GM23338 (cell line): ENCODE measurements around the gene ABI1. TPM values are rescaled to one million over a fixed set of nuclear protein-coding genes. Genes with fewer than 3 reads are reported as not detected.

Experiments
- ATAC-seq: fragments of 200-7000 bp; cut with Tn5 transposase; 3 replicates; pipeline ENCODE4 v1.9.1; 2020
- DNase-seq: peaks from one replicate; pipeline ENCODE4 v3.0.0-alpha.2; 2015; ENCODE audit warnings: low spot score
- H2AFZ ChIP-seq: fragments of 200-600 bp; sonication (generic); 2 replicates; pipeline ENCODE4 v1.8.0; 2016; ENCODE audit warnings: antibody characterized with exemption, mild to moderate bottlenecking, moderate library complexity
- H3F3A ChIP-seq: fragments of 200-600 bp; sonication (generic); replicated peaks from 2 replicates; pipeline ENCODE4 v1.8.0; 2017; ENCODE audit warnings: antibody characterized with exemption, mixed run types, low read depth
- H3K27ac ChIP-seq: fragments of 200-600 bp; sonication (generic); 2 replicates; pipeline ENCODE4 v1.6.1; 2016; ENCODE audit warnings: low read depth
- H3K27me3 ChIP-seq: fragments of 200-600 bp; sonication (generic); 2 replicates; pipeline ENCODE4 v1.8.0; 2016; ENCODE audit warnings: mild to moderate bottlenecking, mixed run types, moderate library complexity; ENCODE audit not compliant: insufficient read depth
- H3K36me3 ChIP-seq: fragments of 200-600 bp; sonication (generic); 2 replicates; pipeline ENCODE4 v1.8.0; 2016; ENCODE audit warnings: mild to moderate bottlenecking; ENCODE audit not compliant: insufficient read depth
- H3K4me1 ChIP-seq: fragments of 200-600 bp; sonication (generic); 2 replicates; pipeline ENCODE4 v1.8.0; 2016; ENCODE audit warnings: mild to moderate bottlenecking, moderate library complexity; ENCODE audit not compliant: insufficient read depth
- H3K4me2 ChIP-seq: fragments of 200-600 bp; sonication (generic); 2 replicates; pipeline ENCODE4 v1.7.1; 2017; ENCODE audit warnings: mixed run types
- H3K4me3 ChIP-seq: fragments of 200-600 bp; sonication (generic); 2 replicates; pipeline ENCODE4 v1.6.1; 2016; ENCODE audit warnings: mixed run types
- H3K79me2 ChIP-seq: fragments of 200-600 bp; sonication (generic); replicated peaks from 2 replicates; pipeline ENCODE4 v1.8.0; 2017; ENCODE audit warnings: mild to moderate bottlenecking; ENCODE audit not compliant: insufficient read depth
- H3K9me2 ChIP-seq: fragments of 200-600 bp; sonication (generic); 2 replicates; pipeline ENCODE4 v1.8.0; 2017; ENCODE audit not compliant: insufficient read depth
- H4K20me1 ChIP-seq: fragments of 200-600 bp; sonication (generic); replicated peaks from 2 replicates; pipeline ENCODE4 v1.8.0; 2017; ENCODE audit warnings: mild to moderate bottlenecking; ENCODE audit not compliant: insufficient read depth
- H3K27ac Mint-ChIP-seq: 2 replicates; pipeline ENCODE4 v1.8.0; 2020; ENCODE audit warnings: inconsistent platforms, mild to moderate bottlenecking, moderate library complexity, mixed read lengths
- H3K27me3 Mint-ChIP-seq: 3 replicates; pipeline ENCODE4 v1.8.0; 2022; ENCODE audit warnings: low read depth, mild to moderate bottlenecking, moderate library complexity, mixed read lengths, inconsistent platforms; ENCODE audit not compliant: insufficient read depth, poor library complexity
- H3K36me3 Mint-ChIP-seq: 3 replicates; pipeline ENCODE4 v1.8.0; 2021; ENCODE audit warnings: low read depth, mild to moderate bottlenecking, inconsistent platforms, moderate library complexity, mixed read lengths
- H3K4me1 Mint-ChIP-seq: 3 replicates; pipeline ENCODE4 v1.8.0; 2020; ENCODE audit warnings: mild to moderate bottlenecking, inconsistent platforms, mixed read lengths
- H3K4me3 Mint-ChIP-seq: 3 replicates; pipeline ENCODE4 v1.8.0; 2021; ENCODE audit warnings: moderate library complexity, mild to moderate bottlenecking, inconsistent platforms, mixed read lengths
- H3K9me3 Mint-ChIP-seq: 3 replicates; pipeline ENCODE4 v1.8.0; 2020; ENCODE audit warnings: moderate library complexity, mild to moderate bottlenecking, inconsistent platforms, mixed read lengths
- CREB1 ChIP-seq: fragments of 250-450 bp; sonication (Bioruptor Pico); IDR thresholded peaks from 2 replicates; pipeline ENCODE4 v1.5.0; 2020; ENCODE audit warnings: low read depth, mild to moderate bottlenecking, moderate library complexity
- CTCF ChIP-seq, 2 experiments: fragments of 200-600 bp in 1 of 2; sonication (generic) in 1 of 2; conservative IDR thresholded peaks; 2 replicates each; pipeline versions ENCODE4 v1.5.1 to v1.6.1; 2016 to 2017; ENCODE audit warnings: antibody characterized with exemption in 2 of 2, low read depth in 2 of 2, mild to moderate bottlenecking in 2 of 2, moderate library complexity in 1 of 2
- ETS1 ChIP-seq: IDR thresholded peaks from 2 replicates; pipeline ENCODE4 v1.6.1; 2016; ENCODE audit warnings: antibody characterized with exemption
- EZH2 ChIP-seq: fragments of 200-600 bp; sonication (generic); IDR thresholded peaks from one replicate; pipeline ENCODE4 v1.8.0; 2017; ENCODE audit warnings: antibody characterized with exemption, mild to moderate bottlenecking, low read depth; ENCODE audit not compliant: unreplicated experiment
- EZH2phosphoT487 ChIP-seq: fragments of 200-600 bp; sonication (generic); IDR thresholded peaks from one replicate; pipeline ENCODE4 v1.8.1; 2018; ENCODE audit warnings: antibody characterized with exemption; ENCODE audit not compliant: unreplicated experiment
- JUNB ChIP-seq: IDR thresholded peaks from one replicate; pipeline ENCODE4 v1.6.1; 2016; ENCODE audit warnings: antibody characterized with exemption; ENCODE audit not compliant: unreplicated experiment
- NANOG ChIP-seq: IDR thresholded peaks from 2 replicates; pipeline ENCODE4 v1.6.1; 2016; ENCODE audit warnings: antibody characterized with exemption, borderline replicate concordance
- POLR2AphosphoS5 ChIP-seq: IDR thresholded peaks from 2 replicates; pipeline ENCODE4 v1.6.1; 2016; ENCODE audit warnings: antibody characterized with exemption, low read depth
- REST ChIP-seq: IDR thresholded peaks from one replicate; pipeline ENCODE4 v1.6.1; 2018; ENCODE audit warnings: antibody characterized with exemption; ENCODE audit not compliant: unreplicated experiment
- STAT1 ChIP-seq: IDR thresholded peaks from one replicate; pipeline ENCODE4 v1.6.1; 2016; ENCODE audit warnings: antibody characterized with exemption; ENCODE audit not compliant: unreplicated experiment
- ZNF114 ChIP-seq: fragments of 250-450 bp; sonication (Bioruptor Pico); IDR thresholded peaks from 2 replicates; pipeline ENCODE4 v1.5.0; 2020; ENCODE audit warnings: mild to moderate bottlenecking, moderate library complexity
- ZNF331 ChIP-seq: fragments of 250-450 bp; sonication (Bioruptor Pico); IDR thresholded peaks from 2 replicates; pipeline ENCODE4 v1.5.0; 2020; ENCODE audit warnings: low read depth, mild to moderate bottlenecking, moderate library complexity
- ZNF462 ChIP-seq: fragments of 250-450 bp; sonication (Bioruptor Pico); IDR thresholded peaks from 2 replicates; pipeline ENCODE4 v1.5.0; 2020; ENCODE audit warnings: mild to moderate bottlenecking, moderate library complexity
- polyA plus RNA-seq: library from polyadenylated mRNA; unstranded; fragments of >200 nt; fragmentation: Nextera tagmentation; extraction: Ambion mirVana; gene quantifications from 2 replicates; pipeline ENCODE4 v1.2.1, GENCODE V29; 2016
- total RNA-seq: library from RNA; depleted of rRNA; stranded (reverse); fragments of >200 nt; shearing (Covaris generic); gene quantifications from 2 replicates; pipeline ENCODE4 v1.2.3, GENCODE V29; 2014

ABI1 gene
- total and polyA plus RNA-seq, 2 experiments from 2014 or later, result 22.3 to 30.7 TPM

- H4K20me1 ChIP-seq, result no peaks in the 10 kb centered on the region; the same call in 1 of the 2 replicates
- no peak overlapping the region for H2AFZ ChIP-seq
- no peaks in the 10 kb centered on the region for H3K36me3 ChIP-seq
- H3K4me2 ChIP-seq, result no peak overlapping the region
- H3K27me3 ChIP-seq, result no peaks in the 10 kb centered on the region
- Mint-ChIP-seq H3K36me3 (no peaks in the 10 kb centered on the region), H3K4me3 (no peak overlapping the region), H3K4me1 (peaks cover 24% of the 10 kb centered on the region), H3K27ac (peak overlapping the region; percentile 71; the same call in 1 of the 2 replicates), H3K27me3 (peaks cover 3% of the 10 kb centered on the region), H3K9me3 (no peaks in the 10 kb centered on the region)
- peaks cover 34% of the 10 kb centered on the region for H3K4me1 ChIP-seq
- H3K4me3 ChIP-seq, result no peak overlapping the region
- no peak for DNase-seq
- H3K27ac ChIP-seq, result no peak overlapping the region
- H3K9me2 ChIP-seq, result 0 out of 2 replicates have a peak, but pooled peaks cover 4% of the 10 kb centered on the region
- peaks cover 95% of the 10 kb centered on the region for H3K79me2 ChIP-seq
- H3F3A ChIP-seq, result no peaks in the 10 kb centered on the region
- ATAC-seq, result no peak
- TF ChIP-seq CREB1 (CRISPR knock-in tag) (no peak), ETS1 (no peak), STAT1 (no peak), JUNB (no peak), EZH2phosphoT487 (no peak), POLR2AphosphoS5 (no peak), CTCF (conservative IDR thresholded peaks at IDR 0.05; ENCODE audit: low read depth in 2 of 2) (no peak), EZH2 (no peak), ZNF331 (CRISPR knock-in tag) (no peak), ZNF114 (no peak), REST (no peak), NANOG (no peak), ZNF462 (CRISPR knock-in tag) (no peak)
Measured at GRCh38 chr10:26777686-26778085, 83.1 kb downstream of the ABI1 start.
